DOHH2 (cell line): Measurements from ENCODE around the gene LRRC75A.

ENCODE experiments used
- H3F3A ChIP-seq: fragments of 200-600 bp; sonication (generic), shearing (Covaris generic); 2 replicates; pipeline ENCODE4 v1.6.0; 2016; ENCODE audit warnings: antibody characterized with exemption, mild to moderate bottlenecking; ENCODE audit not compliant: control insufficient read depth, insufficient read depth
- H3K27ac ChIP-seq: fragments of 200-600 bp; sonication (generic); 2 replicates; pipeline ENCODE4 v1.5.1; 2014; ENCODE audit warnings: low read depth, mild to moderate bottlenecking, low read length, moderate library complexity
- H3K27me3 ChIP-seq: fragments of 200-600 bp; sonication (generic); 2 replicates; pipeline ENCODE4 v1.6.1; 2014; ENCODE audit warnings: mild to moderate bottlenecking, low read length, mixed read lengths; ENCODE audit not compliant: control insufficient read depth
- H3K36me3 ChIP-seq: fragments of 200-600 bp; sonication (generic); 2 replicates; pipeline ENCODE4 v1.6.1; 2014; ENCODE audit warnings: mild to moderate bottlenecking, low read length, moderate library complexity, mixed read lengths; ENCODE audit not compliant: control insufficient read depth
- H3K4me1 ChIP-seq: fragments of 200-600 bp; sonication (generic); 2 replicates; pipeline ENCODE4 v1.6.1; 2014; ENCODE audit warnings: mild to moderate bottlenecking, low read length, mixed read lengths; ENCODE audit not compliant: control insufficient read depth
- H3K4me2 ChIP-seq: fragments of 200-600 bp; sonication (generic); 2 replicates; pipeline ENCODE4 v1.6.0; 2014; ENCODE audit warnings: mild to moderate bottlenecking, low read length, moderate library complexity
- H3K4me3 ChIP-seq: fragments of 200-600 bp; sonication (generic); 2 replicates; pipeline ENCODE4 v1.5.1; 2014; ENCODE audit warnings: mild to moderate bottlenecking, low read length, mixed read lengths
- H3K79me2 ChIP-seq: fragments of 200-600 bp; sonication (generic); 2 replicates; pipeline ENCODE4 v1.6.1; 2014; ENCODE audit warnings: mild to moderate bottlenecking, low read length, mixed read lengths; ENCODE audit not compliant: control insufficient read depth
- H3K9me2 ChIP-seq: fragments of 200-600 bp; sonication (generic); replicated peaks from 2 replicates; pipeline ENCODE4 v1.6.1; 2014; ENCODE audit warnings: mild to moderate bottlenecking, low read length, mixed read lengths; ENCODE audit not compliant: control insufficient read depth
- H3K9me3 ChIP-seq: fragments of 200-600 bp; sonication (generic); 2 replicates; pipeline ENCODE4 v1.6.1; 2014; ENCODE audit warnings: antibody characterized with exemption, low read length, mixed read lengths; ENCODE audit not compliant: control insufficient read depth, insufficient read depth
- H4K20me1 ChIP-seq: fragments of 200-600 bp; sonication (generic); 2 replicates; pipeline ENCODE4 v1.6.0; 2014; ENCODE audit warnings: low read depth, mild to moderate bottlenecking, antibody characterized with exemption, low read length, moderate library complexity; ENCODE audit not compliant: control insufficient read depth, insufficient read depth
- EZH2phosphoT487 ChIP-seq: fragments of 200-600 bp; sonication (generic); IDR thresholded peaks from 2 replicates; pipeline ENCODE4 v1.6.1; 2017; ENCODE audit warnings: borderline replicate concordance, mild to moderate bottlenecking, antibody characterized with exemption, low read length, moderate library complexity, mixed read lengths
- TF ChIP-seq, protein P1 (sequence below): fragments of 200-600 bp; sonication (generic); IDR thresholded peaks from one replicate; pipeline ENCODE4 v1.5.1; 2014; ENCODE audit warnings: antibody characterized with exemption, mild to moderate bottlenecking, low read depth, low read length; ENCODE audit not compliant: poor library complexity, severe bottlenecking

Gene LRRC75A

DNA sequence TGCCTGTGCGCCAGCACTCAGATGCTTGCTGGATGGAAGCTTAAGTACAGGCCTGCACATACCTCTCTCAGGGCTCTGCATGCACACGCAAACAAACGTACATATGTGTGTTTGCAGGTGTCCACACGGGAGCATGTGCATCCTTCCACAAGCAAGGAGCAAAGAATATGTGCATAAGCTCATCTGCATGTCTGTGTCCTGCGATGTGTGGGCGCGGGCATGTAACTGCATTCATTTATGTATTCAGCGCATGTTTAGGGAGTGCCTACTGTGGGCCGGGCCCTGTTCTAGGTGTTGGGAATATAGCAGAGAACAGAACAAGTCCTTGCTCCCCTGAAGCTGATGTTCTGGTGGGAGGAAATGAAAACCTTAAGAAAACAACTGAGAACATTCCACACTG, 62.9 kb downstream of the LRRC75A start:
- H3K79me2 ChIP-seq: no peaks in the 10 kb centered on the region
- H3K9me2 ChIP-seq: no peaks in the 10 kb centered on the region
- H4K20me1 ChIP-seq: no peaks in the 10 kb centered on the region
- H3K27me3 ChIP-seq: no peaks in the 10 kb centered on the region
- no peaks in the 10 kb centered on the region for H3K36me3 ChIP-seq
- H3F3A ChIP-seq: no peaks in the 10 kb centered on the region
- no peak overlapping the region for H3K27ac ChIP-seq
- no peak for TF ChIP-seq EZH2phosphoT487
- TF ChIP-seq, protein P1, sequence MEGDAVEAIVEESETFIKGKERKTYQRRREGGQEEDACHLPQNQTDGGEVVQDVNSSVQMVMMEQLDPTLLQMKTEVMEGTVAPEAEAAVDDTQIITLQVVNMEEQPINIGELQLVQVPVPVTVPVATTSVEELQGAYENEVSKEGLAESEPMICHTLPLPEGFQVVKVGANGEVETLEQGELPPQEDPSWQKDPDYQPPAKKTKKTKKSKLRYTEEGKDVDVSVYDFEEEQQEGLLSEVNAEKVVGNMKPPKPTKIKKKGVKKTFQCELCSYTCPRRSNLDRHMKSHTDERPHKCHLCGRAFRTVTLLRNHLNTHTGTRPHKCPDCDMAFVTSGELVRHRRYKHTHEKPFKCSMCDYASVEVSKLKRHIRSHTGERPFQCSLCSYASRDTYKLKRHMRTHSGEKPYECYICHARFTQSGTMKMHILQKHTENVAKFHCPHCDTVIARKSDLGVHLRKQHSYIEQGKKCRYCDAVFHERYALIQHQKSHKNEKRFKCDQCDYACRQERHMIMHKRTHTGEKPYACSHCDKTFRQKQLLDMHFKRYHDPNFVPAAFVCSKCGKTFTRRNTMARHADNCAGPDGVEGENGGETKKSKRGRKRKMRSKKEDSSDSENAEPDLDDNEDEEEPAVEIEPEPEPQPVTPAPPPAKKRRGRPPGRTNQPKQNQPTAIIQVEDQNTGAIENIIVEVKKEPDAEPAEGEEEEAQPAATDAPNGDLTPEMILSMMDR: no peak
- H3K9me3 ChIP-seq: no peaks in the 10 kb centered on the region
- H3K4me3 ChIP-seq: no peak overlapping the region
- peaks cover 8% of the 10 kb centered on the region for H3K4me1 ChIP-seq
- H3K4me2 ChIP-seq: no peak overlapping the region

DNA sequence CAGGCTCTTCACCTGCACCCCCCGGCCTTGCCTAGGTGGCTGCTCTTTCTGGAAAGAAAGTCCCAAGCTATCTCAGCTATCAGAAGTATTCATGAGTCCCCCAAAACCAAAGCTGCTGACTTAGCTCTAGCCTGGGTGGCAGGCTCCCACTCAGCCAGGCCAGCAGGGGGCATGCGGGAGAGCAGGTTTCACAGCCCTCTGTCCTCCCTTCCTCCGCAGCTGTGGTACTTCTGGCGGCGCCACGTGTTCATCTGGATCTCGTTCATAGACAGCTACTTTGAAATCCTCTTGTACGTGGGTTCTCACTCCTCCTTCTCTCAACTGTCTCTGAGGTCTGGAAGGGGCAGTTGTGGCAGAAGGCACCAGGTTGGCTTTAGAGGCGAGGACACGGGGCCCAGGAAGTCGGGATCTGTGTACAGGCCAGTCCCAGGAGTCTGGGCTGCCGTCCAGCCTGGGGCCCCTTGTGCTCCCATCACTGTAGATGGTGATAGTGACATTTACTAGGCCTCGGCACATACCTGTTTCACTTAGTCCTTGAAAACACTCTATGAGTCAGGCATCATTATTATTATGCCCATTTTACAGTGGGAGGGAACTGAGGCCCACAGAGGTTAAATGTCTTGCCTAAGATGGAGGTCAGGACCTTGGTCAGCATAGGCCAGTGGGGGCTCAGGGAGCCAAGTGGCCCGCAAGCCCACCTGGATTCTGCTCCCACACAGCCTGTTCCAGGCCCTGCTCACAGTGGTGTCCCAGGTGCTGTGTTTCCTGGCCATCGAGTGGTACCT, 63.7 kb downstream of the LRRC75A start:
- H3K27ac ChIP-seq: no peak overlapping the region
- 0 out of 2 replicates have a peak overlapping the region, but pooled peaks have one; percentile 6 for H3K4me2 ChIP-seq
- no peaks in the 10 kb centered on the region for H3K27me3 ChIP-seq

DNA sequence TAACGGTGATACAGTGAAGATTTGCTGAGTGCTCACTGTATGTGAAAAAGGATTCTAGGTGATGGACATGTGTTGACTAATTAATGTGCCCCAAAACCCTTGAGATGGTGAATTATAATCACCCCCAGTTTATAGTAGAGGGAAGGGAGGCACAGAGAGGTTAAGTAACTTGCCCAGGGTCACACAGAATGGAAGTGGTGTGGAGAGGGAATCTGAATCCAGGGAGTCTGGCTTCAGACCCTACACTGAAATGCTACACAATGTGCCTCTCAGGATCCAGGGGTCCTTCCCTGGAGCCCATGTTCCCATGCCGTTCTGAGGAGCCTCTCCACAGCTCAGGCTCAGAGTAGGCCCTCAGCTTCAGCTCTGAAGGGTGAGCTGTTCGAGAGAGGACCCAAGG, 65.0 kb downstream of the LRRC75A start:
- Histone ChIP-seq H3K4me2 (no peak overlapping the region), H3F3A (no peaks in the 10 kb centered on the region), H4K20me1 (no peaks in the 10 kb centered on the region), H3K9me2 (no peaks in the 10 kb centered on the region), H3K79me2 (no peaks in the 10 kb centered on the region), H3K9me3 (no peaks in the 10 kb centered on the region), H3K27me3 (no peaks in the 10 kb centered on the region), H3K4me1 (peaks cover 8% of the 10 kb centered on the region), H3K4me3 (no peak overlapping the region), H3K36me3 (no peaks in the 10 kb centered on the region), H3K27ac (no peak overlapping the region)
- TF ChIP-seq EZH2phosphoT487: no peak
- TF ChIP-seq, protein P1: no peak

More for the DNA sequence above, 63.7 kb downstream of the LRRC75A start:
- Histone ChIP-seq H4K20me1 (no peaks in the 10 kb centered on the region), H3K36me3 (no peaks in the 10 kb centered on the region), H3F3A (no peaks in the 10 kb centered on the region), H3K9me3 (no peaks in the 10 kb centered on the region), H3K4me3 (no peak overlapping the region), H3K4me1 (peaks cover 8% of the 10 kb centered on the region), H3K79me2 (no peaks in the 10 kb centered on the region), H3K9me2 (no peaks in the 10 kb centered on the region)
- no peak for TF ChIP-seq EZH2phosphoT487
- TF ChIP-seq, protein P1: peak; percentile 95
